Spleen (tissue), 7 donors: Measurements from ENCODE around the gene KLHL18.

ENCODE experiments used
- CTCF ChIP-seq, 11 experiments: fragments of 200-600 bp in 7 of 11; fragments of 450-650 bp in 4 of 11; sonication (generic) in 4 of 11; IDR thresholded peaks in 8 of 11; conservative IDR thresholded peaks in 3 of 11; 1 replicate in 7 of 11; 2 replicates in 4 of 11; pipeline versions ENCODE4 v1.4.0 to v1.8.0; 2016 to 2021; ENCODE audit warnings: antibody characterized with exemption in 11 of 11, inconsistent platforms in 4 of 11, mild to moderate bottlenecking in 1 of 11
- POLR2A ChIP-seq, 3 donors: fragments of 450-650 bp; IDR thresholded peaks; one replicate each; pipeline ENCODE4 v1.5.1; 2017; ENCODE audit warnings: antibody characterized with exemption in 3 of 3, mild to moderate bottlenecking in 1 of 3
- POLR2AphosphoS5 ChIP-seq, 3 donors: sonication (generic); formaldehyde crosslinking; IDR thresholded peaks; one replicate each; pipeline ENCODE4 v1.5.1; 2017; ENCODE audit warnings: antibody characterized with exemption in 3 of 3
- donor health status: DM: no; HTN: no; CAD: no; lungs with moderate emphysema.
- donor health status: DM: no; HTN: no; CAD: no.
- donor health status: DM: no; HTN: no; CAD: no.

GRCh38 chr3:47294392-47294791 lies 11.6 kb downstream of the KLHL18 start:
- TF ChIP-seq CTCF (IDR thresholded peaks at IDR 0.05 in 8 of 11, conservative IDR thresholded peaks at IDR 0.05 in 3 of 11): no peak
- TF ChIP-seq POLR2A (IDR thresholded peaks at IDR 0.05): no peak
- no peak for TF ChIP-seq POLR2AphosphoS5 (IDR thresholded peaks at IDR 0.05)
